GM23248 (cell line): ENCODE data around the gene BNIP3. TPM values are rescaled to one million over a fixed set of nuclear protein-coding genes. Genes with fewer than 3 reads are reported as not detected.

Source experiments
- DNase-seq: peaks from one replicate; pipeline ENCODE4 v3.0.0-alpha.2; 2015
- H2AFZ ChIP-seq: fragments of 200-600 bp; sonication (generic); 2 replicates; pipeline ENCODE4 v1.6.1; 2016; ENCODE audit warnings: antibody characterized with exemption
- H3F3A ChIP-seq: fragments of 200-600 bp; sonication (generic); 2 replicates; pipeline ENCODE4 v1.6.1; 2016; ENCODE audit warnings: mild to moderate bottlenecking, antibody characterized with exemption, mixed run types; ENCODE audit not compliant: insufficient read depth
- H3K27ac ChIP-seq: fragments of 200-600 bp; sonication (generic); 2 replicates; pipeline ENCODE4 v1.5.1; 2016; ENCODE audit warnings: mild to moderate bottlenecking
- H3K27me3 ChIP-seq: fragments of 200-600 bp; sonication (generic); replicated peaks from 2 replicates; pipeline ENCODE4 v1.6.1; 2016; ENCODE audit warnings: mild to moderate bottlenecking; ENCODE audit not compliant: insufficient read depth
- H3K36me3 ChIP-seq: fragments of 200-600 bp; sonication (generic); 2 replicates; pipeline ENCODE4 v1.6.1; 2016; ENCODE audit warnings: low read depth, mild to moderate bottlenecking
- H3K4me1 ChIP-seq: fragments of 200-600 bp; sonication (generic); 2 replicates; pipeline ENCODE4 v1.6.1; 2016; ENCODE audit warnings: mild to moderate bottlenecking; ENCODE audit not compliant: insufficient read depth
- H3K4me2 ChIP-seq: fragments of 200-600 bp; sonication (generic); one replicate; pipeline ENCODE4 v1.6.1; 2016; ENCODE audit warnings: mild to moderate bottlenecking; ENCODE audit not compliant: unreplicated experiment
- H3K4me3 ChIP-seq: fragments of 200-600 bp; sonication (generic); 2 replicates; pipeline ENCODE4 v1.5.1; 2016; ENCODE audit warnings: mild to moderate bottlenecking
- H3K79me2 ChIP-seq: fragments of 200-600 bp; sonication (generic); 2 replicates; pipeline ENCODE4 v1.6.1; 2016; ENCODE audit warnings: mild to moderate bottlenecking; ENCODE audit not compliant: insufficient read depth
- H3K9ac ChIP-seq: fragments of 200-600 bp; sonication (generic); 2 replicates; pipeline ENCODE4 v1.6.1; 2016; ENCODE audit warnings: mild to moderate bottlenecking
- H3K9me2 ChIP-seq: fragments of 200-600 bp; sonication (generic); 2 replicates; pipeline ENCODE4 v1.6.1; 2016; ENCODE audit warnings: mixed run types, mild to moderate bottlenecking, moderate library complexity; ENCODE audit not compliant: insufficient read depth
- H3K9me3 ChIP-seq: fragments of 200-600 bp; sonication (generic); one replicate; pipeline ENCODE4 v1.6.1; 2017; ENCODE audit warnings: low read depth
- H4K20me1 ChIP-seq: fragments of 200-600 bp; sonication (generic); 2 replicates; pipeline ENCODE4 v1.6.0; 2016; ENCODE audit not compliant: insufficient read depth
- EZH2 ChIP-seq: fragments of 200-600 bp; sonication (generic); IDR thresholded peaks from 2 replicates; pipeline ENCODE4 v1.6.1; 2018; ENCODE audit warnings: antibody characterized with exemption, mild to moderate bottlenecking; ENCODE audit not compliant: insufficient read depth, poor library complexity, severe bottlenecking
- EZH2phosphoT487 ChIP-seq: fragments of 200-600 bp; sonication (generic); IDR thresholded peaks from 2 replicates; pipeline ENCODE4 v1.6.1; 2018; ENCODE audit warnings: antibody characterized with exemption, moderate library complexity, mild to moderate bottlenecking, low read depth; ENCODE audit not compliant: insufficient read depth
- WGBS, 2 experiments: methylation state at CpG; one replicate each; pipeline ENCODE4 v1.1.6; 2015 to 2017; ENCODE audit warnings: low lambda C conversion rate in 2 of 2, low coverage in 1 of 2; ENCODE audit errors: missing lambda C conversion rate in 2 of 2; 5-methylcytosine and 5-hydroxymethylcytosine counted together
- in situ Hi-C: fragments of 300-500 bp; cut with MboI; formaldehyde crosslinking; loops from 2 replicates; pipeline ENCODE4 v1.15.0; 2020
- polyA plus RNA-seq: library from polyadenylated mRNA; unstranded; fragments of >200 nt; fragmentation: Nextera tagmentation; extraction: Ambion mirVana; gene quantifications from 2 replicates; pipeline ENCODE4 v1.2.1, GENCODE V29; 2016
- total RNA-seq: library from RNA; depleted of rRNA; stranded (reverse); fragments of >200 nt; shearing (Covaris generic); gene quantifications from 2 replicates; pipeline ENCODE4 v1.2.3, GENCODE V29; 2014

Gene BNIP3
- total and polyA plus RNA-seq, 2 experiments from 2014 or later = 370 to 423 TPM

GRCh38 chr10:131930586-131931330, 51.0 kb downstream of the BNIP3 start:
- no peaks in the 10 kb centered on the region; the same call in 1 of the 2 replicates for H4K20me1 ChIP-seq
- 91 to 93% methylated on average over 16 of the region's 16 CpGs for WGBS, 2 experiments
- H3K79me2 ChIP-seq = peaks cover 100% of the 10 kb centered on the region
- no peaks in the 10 kb centered on the region for H3F3A ChIP-seq
- no peak for TF ChIP-seq EZH2phosphoT487
- TF ChIP-seq EZH2 = no peak
- no peaks in the 10 kb centered on the region for H3K9me2 ChIP-seq
- H3K4me1 ChIP-seq = no peaks in the 10 kb centered on the region
- no peaks in the 10 kb centered on the region for H3K36me3 ChIP-seq
- DNase-seq = no peak
- no peak overlapping the region for H3K9ac ChIP-seq
- in situ Hi-C loops = no loop called here
- H3K4me3 ChIP-seq = no peak overlapping the region
- no peak overlapping the region for H3K27ac ChIP-seq
- no peaks in the 10 kb centered on the region for H3K9me3 ChIP-seq
- no peaks in the 10 kb centered on the region for H3K27me3 ChIP-seq
- no peak overlapping the region for H2AFZ ChIP-seq
- no peak overlapping the region for H3K4me2 ChIP-seq

GRCh38 chr10:131930150-131930549, 51.6 kb downstream of the BNIP3 start:
- no peak overlapping the region for H3K27ac ChIP-seq
- WGBS, 2 experiments = 97 to 99% methylated on average over 4 of the region's 4 CpGs
- no peaks in the 10 kb centered on the region for H3K36me3 ChIP-seq
- H3K9me2 ChIP-seq = no peaks in the 10 kb centered on the region
- H4K20me1 ChIP-seq = no peaks in the 10 kb centered on the region; the same call in 1 of the 2 replicates
- no peak overlapping the region for H3K4me2 ChIP-seq
- H3K4me1 ChIP-seq = no peaks in the 10 kb centered on the region
- no peaks in the 10 kb centered on the region for H3K27me3 ChIP-seq
- H3F3A ChIP-seq = no peaks in the 10 kb centered on the region
- H3K9ac ChIP-seq = no peak overlapping the region
- no peak overlapping the region for H3K4me3 ChIP-seq
- TF ChIP-seq EZH2phosphoT487 (no peak), EZH2 (no peak)
- no peak overlapping the region for H2AFZ ChIP-seq
- peaks cover 2% of the 10 kb centered on the region for H3K9me3 ChIP-seq
- in situ Hi-C loops = no loop called here
- peaks cover 100% of the 10 kb centered on the region for H3K79me2 ChIP-seq
- DNase-seq = no peak

GRCh38 chr10:131929122-131929845, 52.4 kb downstream of the BNIP3 start:
- Histone ChIP-seq H3K36me3 (no peaks in the 10 kb centered on the region), H3F3A (no peaks in the 10 kb centered on the region), H3K4me3 (no peak overlapping the region), H2AFZ (no peak overlapping the region), H3K4me2 (no peak overlapping the region), H4K20me1 (no peaks in the 10 kb centered on the region; the same call in 1 of the 2 replicates), H3K79me2 (peaks cover 100% of the 10 kb centered on the region), H3K27me3 (no peaks in the 10 kb centered on the region), H3K9me2 (no peaks in the 10 kb centered on the region), H3K4me1 (no peaks in the 10 kb centered on the region), H3K27ac (no peak overlapping the region), H3K9me3 (peaks cover 2% of the 10 kb centered on the region), H3K9ac (no peak overlapping the region)
- TF ChIP-seq EZH2phosphoT487 (no peak), EZH2 (no peak)
- DNase-seq = no peak
- WGBS, 2 experiments = 90% methylated on average over 23 of the region's 23 CpGs
- in situ Hi-C loops = no loop called here

- Histone ChIP-seq H3K4me2 (no peak overlapping the region), H3K4me3 (no peak overlapping the region), H3K9me2 (no peaks in the 10 kb centered on the region), H3K4me1 (no peaks in the 10 kb centered on the region), H4K20me1 (no peaks in the 10 kb centered on the region; the same call in 1 of the 2 replicates), H3K9me3 (peaks cover 2% of the 10 kb centered on the region), H3K36me3 (no peaks in the 10 kb centered on the region), H3K79me2 (peaks cover 100% of the 10 kb centered on the region), H2AFZ (no peak overlapping the region), H3K9ac (no peak overlapping the region), H3F3A (no peaks in the 10 kb centered on the region), H3K27ac (no peak overlapping the region), H3K27me3 (no peaks in the 10 kb centered on the region)
- TF ChIP-seq EZH2 = no peak
- TF ChIP-seq EZH2phosphoT487 = no peak
- DNase-seq = no peak
- 93 to 94% methylated on average over 18 of the region's 18 CpGs for WGBS, 2 experiments
- in situ Hi-C loops = no loop called here
Observed at GRCh38 chr10:131928248-131929095, 53.3 kb downstream of the BNIP3 start.
